Measurements from ENCODE around the gene GSDME. TPM values are rescaled to one million over a fixed set of nuclear protein-coding genes. Genes with fewer than 3 reads are reported as not detected.

GSDME gene
- total and polyA plus RNA-seq, 10 of the 15 experiments (the other 5 are each of a cell fraction or from before 2014, with no cell fraction given) = 23.7 to 245 (median 128) TPM

- Histone ChIP-seq H3K4me1 (ENCODE audit: control insufficient read depth, insufficient read depth, low read length) (peaks cover 59% of the 10 kb centered on the region), H3K27me3 (replicated peaks in 1 of 2; ENCODE audit: control insufficient read depth in 2 of 2, insufficient read depth in 2 of 2, low read length in 1 of 2) (no peaks in the 10 kb centered on the region), H3K36me3 (ENCODE audit: control insufficient read depth in 2 of 2, insufficient read depth in 2 of 2, low read length in 1 of 2) (0 out of 4 replicates have a peak, but pooled peaks cover 0 to under 1% of the 10 kb centered on the region in 2 experiments), H4K20me1 (ENCODE audit: control insufficient read depth, insufficient read depth) (no peaks in the 10 kb centered on the region), H3K4me3 (no peak overlapping the region), H3K79me2 (ENCODE audit: control insufficient read depth, insufficient read depth, low read length) (peaks cover 12% of the 10 kb centered on the region), H3K9me3 (replicated peaks; ENCODE audit: control insufficient read depth, insufficient read depth, low read length) (no peaks in the 10 kb centered on the region), H3K27ac (ENCODE audit: control insufficient read depth, insufficient read depth) (no peak overlapping the region), H3K4me2 (ENCODE audit: control insufficient read depth, insufficient read depth) (no peak overlapping the region), H3K9ac (ENCODE audit: control insufficient read depth, insufficient read depth, low read length) (no peak overlapping the region), H2AFZ (ENCODE audit: control insufficient read depth, low read depth, low read length) (no peak overlapping the region)
- TF ChIP-seq MEF2A (IDR thresholded peaks at IDR 0.05; ENCODE audit: insufficient read depth, low read depth, low read length) = no peak
- no peak for TF ChIP-seq STAT1 (conservative IDR thresholded peaks at IDR 0.05)
- TF ChIP-seq MTA2 (IDR thresholded peaks at IDR 0.05; ENCODE audit: low read depth) = no peak
- no peak for TF ChIP-seq BMI1 (IDR thresholded peaks at IDR 0.05; ENCODE audit: borderline replicate concordance)
- no peak for TF ChIP-seq IKZF1 (conservative IDR thresholded peaks at IDR 0.05)
- TF ChIP-seq RBBP5 (conservative IDR thresholded peaks at IDR 0.05) = no peak
- peak; percentile 33; the same call in 1 of the 2 replicates for TF ChIP-seq RAD21 (IDR thresholded peaks at IDR 0.05; ENCODE audit: insufficient read depth, low read depth, low read length)
- TF ChIP-seq, protein P1, sequence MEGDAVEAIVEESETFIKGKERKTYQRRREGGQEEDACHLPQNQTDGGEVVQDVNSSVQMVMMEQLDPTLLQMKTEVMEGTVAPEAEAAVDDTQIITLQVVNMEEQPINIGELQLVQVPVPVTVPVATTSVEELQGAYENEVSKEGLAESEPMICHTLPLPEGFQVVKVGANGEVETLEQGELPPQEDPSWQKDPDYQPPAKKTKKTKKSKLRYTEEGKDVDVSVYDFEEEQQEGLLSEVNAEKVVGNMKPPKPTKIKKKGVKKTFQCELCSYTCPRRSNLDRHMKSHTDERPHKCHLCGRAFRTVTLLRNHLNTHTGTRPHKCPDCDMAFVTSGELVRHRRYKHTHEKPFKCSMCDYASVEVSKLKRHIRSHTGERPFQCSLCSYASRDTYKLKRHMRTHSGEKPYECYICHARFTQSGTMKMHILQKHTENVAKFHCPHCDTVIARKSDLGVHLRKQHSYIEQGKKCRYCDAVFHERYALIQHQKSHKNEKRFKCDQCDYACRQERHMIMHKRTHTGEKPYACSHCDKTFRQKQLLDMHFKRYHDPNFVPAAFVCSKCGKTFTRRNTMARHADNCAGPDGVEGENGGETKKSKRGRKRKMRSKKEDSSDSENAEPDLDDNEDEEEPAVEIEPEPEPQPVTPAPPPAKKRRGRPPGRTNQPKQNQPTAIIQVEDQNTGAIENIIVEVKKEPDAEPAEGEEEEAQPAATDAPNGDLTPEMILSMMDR (IDR thresholded peaks at IDR 0.05 in 2 of 3, conservative IDR thresholded peaks at IDR 0.05 in 1 of 3; ENCODE audit: control insufficient read depth in 2 of 3, extremely low read depth in 1 of 3, insufficient read depth in 1 of 3, low read depth in 3 of 3, low read length in 3 of 3) = peak in 1 of 3 experiments; percentile 24; a peak in 2 of 6 replicates
- 98% methylated on average over 19 of the region's 19 CpGs for WGBS (ENCODE audit: insufficient coverage, insufficient replicate concordance, low lambda C conversion rate, missing lambda C conversion rate)
- ATAC-seq (no peak), FAIRE-seq (no peak), DNase-seq (ENCODE audit: low read depth, low spot score) (no peak)
- POLR2A ChIA-PET = interaction anchor here (0.9 kb wide), 1 partner anchor 21 kb away, joined by 3 read pairs; no protein-coding TSS in a partner anchor
- in situ Hi-C loops (cut with MboI) (no loop called here), intact Hi-C loops (cut with micrococcal nuclease; ENCODE audit: unreplicated experiment) (no loop called here)
- CTCF ChIA-PET = interaction anchor here (0.5 to 1.2 kb wide), 6 partner anchors 19 to 433 kb away, joined by 3 read pairs; no protein-coding TSS in a partner anchor
- SMC1A ChIA-PET (ENCODE audit: uncharacterized antibody, unreplicated experiment) = interaction anchor here (0.8 to 5.0 kb wide), 3 partner anchors 33 to 127 kb away, joined by 3 to 21 read pairs (median 7); no protein-coding TSS in a partner anchor
- no TSS peak for BruUV-seq (replicated peaks)
- RAD21 ChIA-PET (ENCODE audit: unreplicated experiment) = no interaction called here
Measured at GRCh38 chr7:24722386-24723177, 34.7 kb downstream of the GSDME start.
